ENCODE results near the gene OSGEPL1.
"Not testable (repeated sequence)": the region's sequence is repeated elsewhere in the genome, so short reads cannot be mapped to it uniquely, and the experiment has no call there.

The OSGEPL1 gene

GRCh38 chr2:189772212-189772611, 9.6 kb upstream of the OSGEPL1 start:
- TF ChIP-seq CTCF (IDR thresholded peaks at IDR 0.05; ENCODE audit: low read depth, low read length): no peak
- no peak overlapping the region for H3K4me3 ChIP-seq (replicated peaks in 1 of 2; ENCODE audit: low read depth in 2 of 2, low read length in 2 of 2)
- DNase-seq (ENCODE audit: low read depth in 2 of 2): no peak

- TF ChIP-seq CTCF (IDR thresholded peaks at IDR 0.05; ENCODE audit: low read depth, low read length): no peak
- no peak overlapping the region for H3K4me3 ChIP-seq (replicated peaks in 1 of 2; ENCODE audit: low read depth in 2 of 2, low read length in 2 of 2)
- no peak for DNase-seq (ENCODE audit: low read depth in 2 of 2)
Measured at GRCh38 chr2:189770590-189771322, 8.2 kb upstream of the OSGEPL1 start.

- no peak overlapping the region for H3K4me3 ChIP-seq (replicated peaks in 1 of 2; ENCODE audit: low read depth in 2 of 2, low read length in 2 of 2)
- no peak for TF ChIP-seq CTCF (IDR thresholded peaks at IDR 0.05; ENCODE audit: low read depth, low read length)
Measured at GRCh38 chr2:189763908-189764661, 1.5 kb upstream of the OSGEPL1 start.

GRCh38 chr2:189762229-189762550, 402 bp downstream of the OSGEPL1 start:
- peak overlapping the region; percentile 75 to 78 for H3K4me3 ChIP-seq (replicated peaks in 1 of 2; ENCODE audit: low read depth in 2 of 2, low read length in 2 of 2)
- DNase-seq (ENCODE audit: low read depth in 2 of 2): no peak
- no peak for TF ChIP-seq CTCF (IDR thresholded peaks at IDR 0.05; ENCODE audit: low read depth, low read length)

More at GRCh38 chr2:189763908-189764661, 1.5 kb upstream of the OSGEPL1 start:
- DNase-seq (ENCODE audit: low read depth in 2 of 2): peak; percentile 17 to 36

GRCh38 chr2:189760154-189760553, 2.4 kb downstream of the OSGEPL1 start:
- not testable (repeated sequence) for DNase-seq (ENCODE audit: low read depth in 2 of 2); H3K4me3 ChIP-seq (replicated peaks in 1 of 2; ENCODE audit: low read depth in 2 of 2, low read length in 2 of 2)

GRCh38 chr2:189756311-189756952, 6.2 kb downstream of the OSGEPL1 start:
- no peak for DNase-seq (ENCODE audit: low read depth in 2 of 2)
- no peak overlapping the region for H3K4me3 ChIP-seq (replicated peaks in 1 of 2; ENCODE audit: low read depth in 2 of 2, low read length in 2 of 2)
- no peak for TF ChIP-seq CTCF (IDR thresholded peaks at IDR 0.05; ENCODE audit: low read depth, low read length)

GRCh38 chr2:189751080-189751658, 11.4 kb downstream of the OSGEPL1 start:
- H3K4me3 ChIP-seq (replicated peaks in 1 of 2; ENCODE audit: low read depth in 2 of 2, low read length in 2 of 2): no peak overlapping the region
- DNase-seq (ENCODE audit: low read depth in 2 of 2): peak; percentile 40 to 55
- TF ChIP-seq CTCF (IDR thresholded peaks at IDR 0.05; ENCODE audit: low read depth, low read length): peak; percentile 84

Measured in cardiac fibroblast (primary cell).